Adrenal gland (tissue), 12 donors: ENCODE data around the gene CASKIN2. TPM values are rescaled to one million over a fixed set of nuclear protein-coding genes. Genes with fewer than 3 reads are reported as not detected.

Experiments used
- DNase-seq, 7 donors: peaks; one replicate each; pipeline ENCODE4 v3.0.0-alpha.2; 2019 to 2020
- H3K27ac ChIP-seq, 5 donors: fragments of 200-600 bp; sonication (generic) in 4 of 5; 1 replicate in 3 of 5; 2 replicates in 2 of 5; pipeline versions ENCODE4 v1.5.1 to v1.8.0; 2016 to 2020; ENCODE audit warnings: mild to moderate bottlenecking in 1 of 5
- H3K27me3 ChIP-seq: fragments of 200-600 bp; 2 replicates; pipeline ENCODE4 v1.8.0; 2021
- H3K36me3 ChIP-seq, 2 donors: fragments of 200-600 bp; replicated peaks in 1 of 2; 1 replicate in 1 of 2; 2 replicates in 1 of 2; pipeline versions ENCODE4 v1.5.1 to v1.8.0; 2018 to 2022
- H3K4me1 ChIP-seq, 2 donors: fragments of 200-600 bp; replicated peaks in 1 of 2; 1 replicate in 1 of 2; 2 replicates in 1 of 2; pipeline versions ENCODE4 v1.5.1 to v1.8.0; 2018 to 2021
- H3K4me3 ChIP-seq, 4 donors: fragments of 200-600 bp; sonication (generic) in 3 of 4; one replicate each; pipeline ENCODE4 v1.5.1; 2016 to 2018
- H3K9me3 ChIP-seq, 3 donors: fragments of 200-600 bp; sonication (generic) in 1 of 3; replicated peaks in 1 of 3; 1 replicate in 2 of 3; 2 replicates in 1 of 3; pipeline versions ENCODE4 v1.5.1 to v1.8.0; 2016 to 2021
- POLR2A ChIP-seq, 2 donors: fragments of 450-650 bp; IDR thresholded peaks; one replicate each; pipeline ENCODE4 v1.6.1; 2017; ENCODE audit warnings: antibody characterized with exemption in 2 of 2, mild to moderate bottlenecking in 2 of 2, moderate library complexity in 1 of 2
- WGBS, 4 donors: extraction: QIAGEN DNeasy Blood & Tissue Kit in 2 of 4; methylation state at CpG; one replicate each; pipeline versions ENCODE4 v1.1.5 to v1.1.7; 2013 to 2017; 5-methylcytosine and 5-hydroxymethylcytosine counted together
- intact Hi-C, 2 donors: fragments of 100-400 bp; cut with DNase I; formaldehyde crosslinking; loops; one replicate each; pipeline versions ENCODE4 v1.14.1 to v1.15.0; 2022 to 2023
- polyA plus RNA-seq, 3 donors: library from polyadenylated mRNA; stranded (reverse); fragments of 200-250 nt in 2 of 3; fragments of 350-450 nt in 1 of 3; fragmentation: Illumina TruSeq in 1 of 3; extraction: RNeasy Lipid Tissue Mini Kit (QIAGEN cat#74804) in 1 of 3; gene quantifications; one replicate each; pipeline ENCODE4 v1.2.3, GENCODE V29; 2013 to 2014
- total RNA-seq, 9 donors: library from RNA; depleted of rRNA in 4 of 9; stranded (reverse); fragments of >200 nt in 4 of 9; fragments of 120-200 nt in 1 of 9; fragmentation: NEBNext Ultra II Directional in 1 of 9; extraction: Animal tissue kit (Norgen Biotek cat#: 25700) in 1 of 9; gene quantifications; one replicate each; pipeline versions ENCODE4 v1.1.0 to v1.2.4, GENCODE V29; 2013 to 2023
- TF ChIP-seq, protein P1 (sequence below), 6 experiments: fragments of 450-650 bp in 4 of 6; fragments of 200-600 bp in 2 of 6; sonication (generic) in 1 of 6; IDR thresholded peaks; 1 replicate in 5 of 6; 2 replicates in 1 of 6; pipeline versions ENCODE4 v1.5.1 to v1.8.0; 2016 to 2021; ENCODE audit warnings: antibody characterized with exemption in 6 of 6, mild to moderate bottlenecking in 2 of 6, moderate library complexity in 1 of 6
- donor health status: healthy with polysubstance abuse.
- donor health status: Bipolar disorder and iron deficiency.
- donor health status: DM: yes; HTN: yes; CAD: no.
- donor health status: DM: no; HTN: no; CAD: no.
- donor health status: DM: no; HTN: no; CAD: no.
- donor health status: DM: yes; HTN: yes; CAD: no.

The CASKIN2 gene
- total and polyA plus RNA-seq, 12 donors: 10.1 to 90.8 (median 35.3) TPM

DNA sequence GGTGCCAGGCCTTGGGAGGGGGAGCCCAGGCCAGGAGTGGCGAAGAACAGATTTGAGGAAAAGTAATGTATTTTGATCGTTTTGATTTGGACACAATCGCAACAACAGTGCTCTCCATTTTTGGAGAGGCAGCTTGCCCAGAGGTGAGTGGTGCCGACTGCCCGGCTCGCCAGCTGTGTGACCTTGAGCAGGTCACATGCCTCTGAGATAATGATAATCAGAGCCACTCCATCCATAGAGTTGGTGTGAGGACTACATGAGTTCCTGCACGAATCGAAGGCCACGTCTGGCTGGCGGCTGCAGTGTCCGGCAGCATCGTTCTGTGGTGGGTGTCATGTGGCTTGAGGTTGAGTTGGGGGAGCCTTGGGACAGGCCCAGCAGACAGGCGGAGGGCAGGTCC lies 30.8 kb upstream of the CASKIN2 start:
- H3K27me3 ChIP-seq: no peaks in the 10 kb centered on the region
- no peak overlapping the region for H3K27ac ChIP-seq
- whole genome bisulfite sequencing, 4 donors: 59 to 64% (median 60%) methylated on average over 12 to 13 of the region's 13 CpGs
- DNase-seq: peak; percentile 44 to 78 (median 69)
- H3K36me3 ChIP-seq: no peaks in the 10 kb centered on the region
- H3K9me3 ChIP-seq: no peaks in the 10 kb centered on the region
- no peaks in the 10 kb centered on the region for H3K4me1 ChIP-seq
- intact Hi-C loops: no loop called here
- no peak overlapping the region for H3K4me3 ChIP-seq
- TF ChIP-seq, protein P1, sequence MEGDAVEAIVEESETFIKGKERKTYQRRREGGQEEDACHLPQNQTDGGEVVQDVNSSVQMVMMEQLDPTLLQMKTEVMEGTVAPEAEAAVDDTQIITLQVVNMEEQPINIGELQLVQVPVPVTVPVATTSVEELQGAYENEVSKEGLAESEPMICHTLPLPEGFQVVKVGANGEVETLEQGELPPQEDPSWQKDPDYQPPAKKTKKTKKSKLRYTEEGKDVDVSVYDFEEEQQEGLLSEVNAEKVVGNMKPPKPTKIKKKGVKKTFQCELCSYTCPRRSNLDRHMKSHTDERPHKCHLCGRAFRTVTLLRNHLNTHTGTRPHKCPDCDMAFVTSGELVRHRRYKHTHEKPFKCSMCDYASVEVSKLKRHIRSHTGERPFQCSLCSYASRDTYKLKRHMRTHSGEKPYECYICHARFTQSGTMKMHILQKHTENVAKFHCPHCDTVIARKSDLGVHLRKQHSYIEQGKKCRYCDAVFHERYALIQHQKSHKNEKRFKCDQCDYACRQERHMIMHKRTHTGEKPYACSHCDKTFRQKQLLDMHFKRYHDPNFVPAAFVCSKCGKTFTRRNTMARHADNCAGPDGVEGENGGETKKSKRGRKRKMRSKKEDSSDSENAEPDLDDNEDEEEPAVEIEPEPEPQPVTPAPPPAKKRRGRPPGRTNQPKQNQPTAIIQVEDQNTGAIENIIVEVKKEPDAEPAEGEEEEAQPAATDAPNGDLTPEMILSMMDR (IDR thresholded peaks at IDR 0.05): no peak
- TF ChIP-seq POLR2A (IDR thresholded peaks at IDR 0.05): no peak

DNA sequence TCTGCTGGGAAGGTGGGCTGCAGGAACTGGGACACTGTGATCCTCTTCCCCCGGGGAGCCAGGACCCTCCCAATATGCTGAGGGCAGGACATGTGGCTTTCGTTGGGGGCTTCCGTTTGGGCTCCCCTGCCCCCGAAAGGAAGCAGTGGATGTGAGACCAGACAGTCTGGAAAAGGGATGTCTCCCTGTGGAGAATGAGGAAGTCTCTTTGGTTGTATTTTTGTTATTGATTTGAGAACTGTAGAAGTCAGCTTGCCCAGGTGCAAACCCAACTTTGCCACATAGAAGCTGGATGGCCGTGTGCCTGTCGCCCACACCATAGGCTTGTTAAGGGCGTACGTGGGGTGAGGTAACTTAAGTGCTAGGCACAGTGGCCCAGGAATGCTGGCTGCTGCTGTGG lies 28.9 kb upstream of the CASKIN2 start:
- H3K27me3 ChIP-seq: no peaks in the 10 kb centered on the region
- DNase-seq: no peak
- WGBS, 4 donors: 73 to 82% (median 77%) methylated on average over 7 to 8 of the region's 8 CpGs
- intact Hi-C loops: no loop called here
- TF ChIP-seq POLR2A (IDR thresholded peaks at IDR 0.05): no peak
- TF ChIP-seq, protein P1 (IDR thresholded peaks at IDR 0.05): no peak
- no peaks in the 10 kb centered on the region for H3K9me3 ChIP-seq
- no peaks in the 10 kb centered on the region for H3K36me3 ChIP-seq
- no peaks in the 10 kb centered on the region for H3K4me1 ChIP-seq
- H3K4me3 ChIP-seq: no peak overlapping the region
- no peak overlapping the region for H3K27ac ChIP-seq

GRCh38 chr17:75542728-75543336 lies 27.5 kb upstream of the CASKIN2 start:
- no peak overlapping the region for H3K27ac ChIP-seq
- no peak for TF ChIP-seq POLR2A (IDR thresholded peaks at IDR 0.05)
- TF ChIP-seq, protein P1 (IDR thresholded peaks at IDR 0.05): no peak
- no peaks in the 10 kb centered on the region for H3K36me3 ChIP-seq
- WGBS, 4 donors: 86 to 100% (median 87%) methylated on average over 3 to 15 of the region's 15 CpGs
- H3K4me1 ChIP-seq: no peaks in the 10 kb centered on the region
- intact Hi-C loops: no loop called here
- H3K4me3 ChIP-seq: no peak overlapping the region
- H3K9me3 ChIP-seq: no peaks in the 10 kb centered on the region
- no peaks in the 10 kb centered on the region for H3K27me3 ChIP-seq
- no peak for DNase-seq

DNA sequence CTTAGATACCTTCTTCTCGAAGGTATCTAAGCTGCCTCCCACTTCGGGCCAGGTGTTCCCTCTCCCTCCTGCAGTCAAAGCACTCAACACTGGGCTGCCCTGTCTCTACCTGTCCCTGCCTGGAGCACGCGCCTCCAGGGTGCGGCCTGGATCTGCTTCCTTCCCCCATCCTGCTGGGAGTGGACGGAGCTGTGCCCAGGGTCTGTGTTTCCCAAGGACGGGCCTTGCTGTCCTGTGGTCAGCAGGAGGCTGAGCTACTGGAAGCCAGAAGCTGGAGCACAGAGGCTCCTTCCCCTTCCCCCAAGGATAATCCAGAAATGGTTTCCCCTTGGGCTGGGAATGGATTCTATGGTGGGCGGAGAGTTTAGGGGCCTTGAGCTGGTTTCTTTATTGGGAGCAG lies 26.9 kb upstream of the CASKIN2 start:
- no peaks in the 10 kb centered on the region for H3K27me3 ChIP-seq
- TF ChIP-seq, protein P1 (IDR thresholded peaks at IDR 0.05): no peak
- TF ChIP-seq POLR2A (IDR thresholded peaks at IDR 0.05): no peak

More for the DNA sequence above, 26.9 kb upstream of the CASKIN2 start:
- H3K9me3 ChIP-seq: no peaks in the 10 kb centered on the region
- WGBS, 4 donors: 93 to 98% (median 95%) methylated on average over 8 of the region's 8 CpGs
- DNase-seq: no peak
- H3K4me3 ChIP-seq: no peak overlapping the region
- intact Hi-C loops: no loop called here
- H3K27ac ChIP-seq: no peak overlapping the region
- H3K36me3 ChIP-seq: no peaks in the 10 kb centered on the region
- H3K4me1 ChIP-seq: no peaks in the 10 kb centered on the region
